Tibial artery (tissue), 4 donors: ENCODE data around the gene ZNF850.
A peak's percentile ranks its signal among the peaks of the same experiment; 100 is the strongest.

ENCODE experiments used
- DNase-seq, 2 donors: peaks; one replicate each; pipeline ENCODE4 v3.0.0-alpha.2; 2019
- H3K27ac ChIP-seq, 2 donors: fragments of 200-600 bp; sonication (generic) in 1 of 2; 1 replicate in 1 of 2; 2 replicates in 1 of 2; pipeline ENCODE4 v1.5.1; 2018 to 2019; ENCODE audit warnings: mild to moderate bottlenecking in 1 of 2
- H3K27me3 ChIP-seq, 2 donors: fragments of 200-600 bp; sonication (generic) in 1 of 2; one replicate each; pipeline versions ENCODE4 v1.5.1 to v1.6.0; 2016 to 2019
- H3K36me3 ChIP-seq, 3 donors: fragments of 200-600 bp; sonication (generic) in 2 of 3; one replicate each; pipeline ENCODE4 v1.5.1; 2016 to 2019; ENCODE audit warnings: mild to moderate bottlenecking in 2 of 3
- H3K4me1 ChIP-seq, 4 donors: fragments of 200-600 bp; sonication (generic) in 2 of 4; 1 replicate in 3 of 4; 2 replicates in 1 of 4; pipeline ENCODE4 v1.5.1; 2016 to 2019
- H3K4me3 ChIP-seq, 2 donors: fragments of 200-600 bp; sonication (generic) in 1 of 2; 1 replicate in 1 of 2; 2 replicates in 1 of 2; pipeline ENCODE4 v1.5.1; 2018 to 2019; ENCODE audit warnings: mild to moderate bottlenecking in 2 of 2
- H3K9me3 ChIP-seq, 3 donors: fragments of 200-600 bp; sonication (generic) in 1 of 3; one replicate each; pipeline ENCODE4 v1.5.1; 2016 to 2019
- CTCF ChIP-seq, 2 experiments: fragments of 200-600 bp in 1 of 2; fragments of 450-650 bp in 1 of 2; IDR thresholded peaks; one replicate each; pipeline ENCODE4 v1.5.1; 2017 to 2019; ENCODE audit warnings: antibody characterized with exemption in 2 of 2, mild to moderate bottlenecking in 1 of 2, moderate library complexity in 1 of 2
- intact Hi-C: fragments of 100-400 bp; cut with DNase I; formaldehyde crosslinking; loops from one replicate; pipeline ENCODE4 v1.15.0; 2023; ENCODE audit warnings: low total_unique reads

The ZNF850 gene

GRCh38 chr19:36672368-36672767 is 100.2 kb downstream of the ZNF850 start:
- H3K4me3 ChIP-seq, result no peak overlapping the region
- no peak for TF ChIP-seq CTCF (IDR thresholded peaks at IDR 0.05)
- intact Hi-C loops, result no loop called here
- H3K9me3 ChIP-seq, result peaks cover 0 to 85% (median 21%) of the 10 kb centered on the region in 3 donors
- H3K27ac ChIP-seq, result no peak overlapping the region
- DNase-seq, result no peak
- peaks cover 32 to 85% (median 32%) of the 10 kb centered on the region in 3 donors for H3K36me3 ChIP-seq
- H3K27me3 ChIP-seq, result no peaks in the 10 kb centered on the region
- peaks cover 0 to 11% (median 5%) of the 10 kb centered on the region in 4 donors for H3K4me1 ChIP-seq

GRCh38 chr19:36668646-36669045 is 104.0 kb downstream of the ZNF850 start:
- no peak for TF ChIP-seq CTCF (IDR thresholded peaks at IDR 0.05)
- no peak overlapping the region for H3K27ac ChIP-seq
- peaks cover 0 to 54% (median 21%) of the 10 kb centered on the region in 3 donors for H3K9me3 ChIP-seq
- H3K4me1 ChIP-seq, result peaks cover 0 to 20% (median 8%) of the 10 kb centered on the region in 4 donors
- H3K36me3 ChIP-seq, result peaks cover 26 to 66% (median 34%) of the 10 kb centered on the region in 3 donors
- intact Hi-C loops, result loop anchor here (10.0 kb wide), 2 partner anchors 94 to 246 kb away; partner anchors contain the start of genes ZNF529, ZNF568 and ZNF829
- no peak for DNase-seq
- H3K4me3 ChIP-seq, result no peak overlapping the region
- H3K27me3 ChIP-seq, result no peaks in the 10 kb centered on the region

GRCh38 chr19:36665832-36666231 is 106.8 kb downstream of the ZNF850 start:
- Histone ChIP-seq H3K36me3 (peaks cover 35 to 63% (median 42%) of the 10 kb centered on the region in 3 donors), H3K27me3 (no peaks in the 10 kb centered on the region), H3K9me3 (peaks cover 0 to 30% (median 8%) of the 10 kb centered on the region in 3 donors), H3K4me1 (peaks cover 0 to 20% (median 8%) of the 10 kb centered on the region in 4 donors), H3K4me3 (peak overlapping the region; percentile 84 to 93), H3K27ac (no peak overlapping the region)
- TF ChIP-seq CTCF (IDR thresholded peaks at IDR 0.05), result no peak
- DNase-seq, result no peak
- intact Hi-C loops, result loop anchor here (10.0 kb wide), 2 partner anchors 91 to 249 kb away; partner anchors contain the start of genes ZNF529, ZNF568 and ZNF829
